Naive thymus-derived CD4-positive, alpha-beta T cell (primary cell): ENCODE data around the gene KLK12. TPM values are rescaled to one million over a fixed set of nuclear protein-coding genes. Genes with fewer than 3 reads are reported as not detected.
"Not testable (repeated sequence)": the region's sequence is repeated elsewhere in the genome, so short reads cannot be mapped to it uniquely, and the experiment has no call there.

Experiments
- ATAC-seq: fragments of 150-1000 bp; cut with Tn5 transposase; 2 replicates; pipeline ENCODE4 v1.10.0; 2021; ENCODE audit warnings: mild to moderate bottlenecking, moderate library complexity
- CTCF ChIA-PET: fragments of 350-600 bp; sonication (Branson Sonifier 250); formaldehyde crosslinking; loops from one replicate; lab custom pipeline; 2021; ENCODE audit warnings: antibody characterized with exemption; lab: Charles Lee
- POLR2A ChIA-PET: fragments of 350-600 bp; sonication (Branson Sonifier 250); formaldehyde crosslinking; loops from one replicate; lab custom pipeline; 2021; ENCODE audit warnings: antibody characterized with exemption, inconsistent platforms; lab: Charles Lee
- DNase-seq, 9 donors: peaks; one replicate each; pipeline versions ENCODE4 v3.0.0 to v3.0.0-alpha.2; 2020 to 2022; ENCODE audit warnings: mixed read lengths in 1 of 9
- H3K27ac ChIP-seq: one replicate; pipeline ENCODE4 v1.7.0; 2013; ENCODE audit warnings: mild to moderate bottlenecking, low read depth, low read length, moderate library complexity
- H3K27me3 ChIP-seq, 2 donors: one replicate each; pipeline ENCODE4 v1.7.0; 2013; ENCODE audit warnings: low read length in 2 of 2, mild to moderate bottlenecking in 2 of 2, moderate library complexity in 2 of 2; ENCODE audit not compliant: control insufficient read depth in 2 of 2, insufficient read depth in 2 of 2
- H3K36me3 ChIP-seq, 3 experiments: 1 replicate in 2 of 3; 2 replicates in 1 of 3; pipeline ENCODE4 v1.7.0; 2013; ENCODE audit warnings: low read length in 3 of 3, mild to moderate bottlenecking in 3 of 3, moderate library complexity in 1 of 3; ENCODE audit not compliant: insufficient read depth in 3 of 3, control insufficient read depth in 2 of 3
- H3K4me1 ChIP-seq, 2 donors: one replicate each; pipeline ENCODE4 v1.7.0; 2013; ENCODE audit warnings: low read length in 2 of 2, mild to moderate bottlenecking in 2 of 2, moderate library complexity in 1 of 2; ENCODE audit not compliant: control insufficient read depth in 2 of 2, insufficient read depth in 2 of 2
- H3K4me3 ChIP-seq: 2 replicates; pipeline ENCODE4 v1.7.0; 2013; ENCODE audit warnings: mild to moderate bottlenecking, low read length
- H3K9me3 ChIP-seq, 3 experiments: 1 replicate in 2 of 3; 2 replicates in 1 of 3; pipeline ENCODE4 v1.7.0; 2013; ENCODE audit warnings: low read length in 3 of 3; ENCODE audit not compliant: control insufficient read depth in 2 of 3
- H3K27ac Mint-ChIP-seq, 9 donors: one replicate each; pipeline ENCODE4 v1.8.0; 2020 to 2022; ENCODE audit warnings: mixed read lengths in 9 of 9, mild to moderate bottlenecking in 8 of 9, moderate library complexity in 5 of 9, inconsistent platforms in 2 of 9
- H3K27me3 Mint-ChIP-seq, 5 donors: one replicate each; pipeline ENCODE4 v1.8.0; 2021 to 2022; ENCODE audit warnings: mixed read lengths in 5 of 5, mild to moderate bottlenecking in 1 of 5
- H3K36me3 Mint-ChIP-seq, 5 donors: one replicate each; pipeline ENCODE4 v1.8.0; 2020 to 2022; ENCODE audit warnings: mixed read lengths in 5 of 5, mild to moderate bottlenecking in 3 of 5, inconsistent platforms in 1 of 5
- H3K4me1 Mint-ChIP-seq, 7 donors: one replicate each; pipeline ENCODE4 v1.8.0; 2020 to 2022; ENCODE audit warnings: mixed read lengths in 7 of 7, mild to moderate bottlenecking in 3 of 7, inconsistent platforms in 1 of 7
- H3K4me3 Mint-ChIP-seq, 10 donors: one replicate each; pipeline ENCODE4 v1.8.0; 2020 to 2022; ENCODE audit warnings: mild to moderate bottlenecking in 10 of 10, mixed read lengths in 10 of 10, moderate library complexity in 6 of 10, inconsistent platforms in 2 of 10
- H3K9me3 Mint-ChIP-seq, 11 donors: one replicate each; pipeline ENCODE4 v1.8.0; 2020 to 2022; ENCODE audit warnings: mixed read lengths in 11 of 11, mild to moderate bottlenecking in 4 of 11, inconsistent platforms in 1 of 11, moderate library complexity in 1 of 11
- intact Hi-C, 2 donors: fragments of 100-400 bp; cut with micrococcal nuclease; formaldehyde crosslinking; loops; one replicate each; pipeline ENCODE4 v1.15.1; 2023
- polyA plus RNA-seq, 2 donors: library from polyadenylated mRNA; unstranded; fragments of 300-500 nt; fragmentation: Illumina TruSeq; gene quantifications; one replicate each; pipeline ENCODE4 v1.2.3, GENCODE V29; 2021
- total RNA-seq, 6 experiments: library from RNA in 5 of 6; stranded (reverse) in 5 of 6; gene quantifications; 1 replicate in 5 of 6; 2 replicates in 1 of 6; pipeline ENCODE4 v1.2.3 and lab custom pipeline; 2021 to 2026

KLK12 gene
- total and polyA plus RNA-seq, 7 experiments from 2014 or later: not detected

DNA sequence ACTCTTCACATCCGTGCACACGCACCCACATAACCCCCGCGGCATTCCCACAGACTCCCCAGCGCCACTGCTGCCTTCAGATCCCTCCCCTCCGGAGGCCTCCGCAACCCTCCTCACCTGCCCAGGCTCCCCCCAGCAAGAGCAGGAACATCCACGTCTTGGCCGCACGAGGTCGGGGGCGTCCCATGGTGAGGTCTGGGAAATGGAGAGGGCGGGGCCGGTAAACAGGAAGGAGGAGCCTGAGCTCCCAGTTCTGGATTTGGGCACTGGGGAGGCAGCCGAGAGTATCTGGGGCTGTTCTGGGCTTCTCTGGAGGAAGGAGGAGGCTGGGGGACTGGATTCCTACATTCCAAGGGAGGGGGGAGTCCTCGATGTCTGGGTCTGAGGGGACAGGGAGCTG is 33.8 kb downstream of the KLK12 start:
- Mint-ChIP-seq H3K4me1 (peaks cover 0 to 5% (median 0%) of the 10 kb centered on the region in 7 donors), H3K27me3 (peaks cover 0 to 57% (median 54%) of the 10 kb centered on the region in 5 donors), H3K4me3 (no peak overlapping the region), H3K9me3 (no peaks in the 10 kb centered on the region), H3K27ac (no peak overlapping the region), H3K36me3 (no peaks in the 10 kb centered on the region)
- H3K4me1 ChIP-seq: no peaks in the 10 kb centered on the region
- DNase-seq (no peak), ATAC-seq (no peak)
- no peaks in the 10 kb centered on the region for H3K36me3 ChIP-seq
- ChIA-PET POLR2A (no interaction called here), CTCF (no interaction called here)
- intact Hi-C loops: no loop called here
- no peak overlapping the region for H3K27ac ChIP-seq
- peaks cover 0 to 6% of the 10 kb centered on the region in 2 donors for H3K27me3 ChIP-seq
- no peak overlapping the region for H3K4me3 ChIP-seq
- no peaks in the 10 kb centered on the region for H3K9me3 ChIP-seq

- Histone ChIP-seq H3K4me1 (no peaks in the 10 kb centered on the region), H3K27me3 (peaks cover 0 to 6% of the 10 kb centered on the region in 2 donors), H3K27ac (no peak overlapping the region), H3K36me3 (no peaks in the 10 kb centered on the region), H3K4me3 (no peak overlapping the region), H3K9me3 (no peaks in the 10 kb centered on the region)
- H3K4me3 Mint-ChIP-seq: no peak overlapping the region
- DNase-seq (no peak), ATAC-seq (no peak)
- CTCF ChIA-PET: no interaction called here
- H3K27ac Mint-ChIP-seq: no peak overlapping the region
- H3K4me1 Mint-ChIP-seq: peaks cover 0 to 5% (median 0%) of the 10 kb centered on the region in 7 donors
- H3K27me3 Mint-ChIP-seq: peaks cover 0 to 58% (median 56%) of the 10 kb centered on the region in 5 donors
- POLR2A ChIA-PET: no interaction called here
- no peaks in the 10 kb centered on the region for H3K36me3 Mint-ChIP-seq
- intact Hi-C loops: no loop called here
- no peaks in the 10 kb centered on the region for H3K9me3 Mint-ChIP-seq
These were observed 34.4 kb downstream of the KLK12 start for GRCh38 chr19:51000426-51000825.

DNA sequence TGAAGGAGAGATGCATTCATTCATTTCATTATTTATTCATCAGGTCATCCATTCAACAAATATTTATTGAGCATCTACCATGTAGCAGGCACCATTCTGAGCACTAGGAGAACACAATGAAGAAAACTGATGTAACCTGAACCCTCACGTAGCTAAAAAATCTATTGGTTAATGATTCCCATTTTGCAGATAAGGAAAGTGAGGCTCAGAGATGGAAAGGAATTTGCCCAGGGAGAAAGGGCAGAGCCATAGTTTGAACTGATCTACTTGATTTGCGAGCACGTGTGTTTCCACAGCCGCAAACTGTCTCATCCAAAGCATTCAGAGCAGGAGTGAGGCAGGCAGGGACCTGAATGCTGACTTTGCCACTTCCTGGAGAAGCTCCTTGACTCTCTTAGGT is 36.1 kb downstream of the KLK12 start:
- ChIA-PET CTCF (no interaction called here), POLR2A (no interaction called here)
- no peak for DNase-seq
- Mint-ChIP-seq H3K4me3 (peak overlapping the region in 1 of 10 donors; percentile 48), H3K27ac (no peak overlapping the region), H3K36me3 (no peaks in the 10 kb centered on the region), H3K4me1 (peaks cover 0 to 5% (median 0%) of the 10 kb centered on the region in 7 donors), H3K9me3 (peaks cover 0 to 2% (median 0%) of the 10 kb centered on the region in 11 donors), H3K27me3 (peaks cover 0 to 54% (median 46%) of the 10 kb centered on the region in 5 donors)
- Histone ChIP-seq H3K36me3 (no peaks in the 10 kb centered on the region), H3K27ac (no peak overlapping the region), H3K4me1 (no peaks in the 10 kb centered on the region), H3K4me3 (no peak overlapping the region), H3K9me3 (no peaks in the 10 kb centered on the region), H3K27me3 (peaks cover 0 to 6% of the 10 kb centered on the region in 2 donors)
- intact Hi-C loops: no loop called here
- ATAC-seq: no peak

- Histone ChIP-seq H3K27ac (no peak overlapping the region), H3K4me1 (no peaks in the 10 kb centered on the region), H3K27me3 (peaks cover 0 to 6% of the 10 kb centered on the region in 2 donors), H3K9me3 (no peaks in the 10 kb centered on the region), H3K36me3 (no peaks in the 10 kb centered on the region), H3K4me3 (no peak overlapping the region)
- Mint-ChIP-seq H3K27me3 (peaks cover 0 to 53% (median 41%) of the 10 kb centered on the region in 5 donors), H3K36me3 (no peaks in the 10 kb centered on the region), H3K4me3 (no peak overlapping the region), H3K4me1 (peaks cover 0 to 5% (median 0%) of the 10 kb centered on the region in 7 donors), H3K9me3 (peaks cover 0 to 2% (median 0%) of the 10 kb centered on the region in 11 donors), H3K27ac (no peak overlapping the region)
- ChIA-PET CTCF (no interaction called here), POLR2A (no interaction called here)
- ATAC-seq (no peak), DNase-seq (no peak)
- intact Hi-C loops: no loop called here
These were observed 36.7 kb downstream of the KLK12 start for GRCh38 chr19:50998061-50998460.

- Histone ChIP-seq H3K4me3 (no peak overlapping the region), H3K9me3 (no peaks in the 10 kb centered on the region), H3K4me1 (no peaks in the 10 kb centered on the region), H3K36me3 (no peaks in the 10 kb centered on the region), H3K27ac (no peak overlapping the region), H3K27me3 (no peaks in the 10 kb centered on the region)
- ChIA-PET CTCF (no interaction called here), POLR2A (no interaction called here)
- intact Hi-C loops: no loop called here
- DNase-seq: no peak
- peaks cover 11 to 46% (median 37%) of the 10 kb centered on the region in 5 donors for H3K27me3 Mint-ChIP-seq
- H3K27ac Mint-ChIP-seq: no peak overlapping the region
- no peak overlapping the region for H3K4me3 Mint-ChIP-seq
- H3K4me1 Mint-ChIP-seq: no peaks in the 10 kb centered on the region
- H3K36me3 Mint-ChIP-seq: no peaks in the 10 kb centered on the region
- ATAC-seq: no peak
- peaks cover 0 to 3% (median 0%) of the 10 kb centered on the region in 11 donors for H3K9me3 Mint-ChIP-seq
These were observed 40.7 kb downstream of the KLK12 start for GRCh38 chr19:50994129-50994528.

GRCh38 chr19:50992666-50993035 is 42.2 kb downstream of the KLK12 start:
- intact Hi-C loops: no loop called here
- Histone ChIP-seq H3K4me3 (no peak overlapping the region), H3K27me3 (no peaks in the 10 kb centered on the region), H3K27ac (no peak overlapping the region), H3K36me3 (no peaks in the 10 kb centered on the region), H3K4me1 (no peaks in the 10 kb centered on the region), H3K9me3 (no peaks in the 10 kb centered on the region)
- peaks cover 0 to 4% (median 0%) of the 10 kb centered on the region in 5 donors for H3K36me3 Mint-ChIP-seq
- POLR2A ChIA-PET: no interaction called here
- ATAC-seq: no peak
- H3K4me3 Mint-ChIP-seq: no peak overlapping the region
- H3K27me3 Mint-ChIP-seq: peaks cover 15 to 45% (median 40%) of the 10 kb centered on the region in 5 donors
- H3K27ac Mint-ChIP-seq: no peak overlapping the region
- no peak for DNase-seq
- CTCF ChIA-PET: no interaction called here
- peaks cover 0 to 5% (median 2%) of the 10 kb centered on the region in 11 donors for H3K9me3 Mint-ChIP-seq
- no peaks in the 10 kb centered on the region for H3K4me1 Mint-ChIP-seq

DNA sequence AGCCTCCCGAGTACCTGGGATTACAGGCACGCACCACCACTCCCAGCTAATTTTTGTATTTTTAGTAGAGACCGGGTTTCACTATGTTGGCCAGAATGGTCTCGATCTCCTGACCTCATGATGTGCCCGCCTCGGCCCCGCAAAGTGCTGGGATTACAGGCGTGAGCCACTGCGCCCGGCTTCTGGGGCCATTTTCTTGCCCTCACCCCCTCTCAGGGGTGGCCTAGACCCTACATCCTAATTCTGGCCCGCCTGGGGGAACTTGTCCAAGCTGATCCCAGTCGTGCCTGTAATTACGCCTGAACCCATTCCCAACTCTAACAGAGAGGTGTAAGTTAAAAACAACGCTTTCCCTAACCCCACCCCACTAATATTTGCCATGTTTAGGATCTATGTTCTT is 50.4 kb downstream of the KLK12 start:
- H3K9me3 ChIP-seq, H3K27ac Mint-ChIP-seq, H3K4me3 ChIP-seq, POLR2A ChIA-PET, H3K27me3 ChIP-seq, H3K27ac ChIP-seq, H3K36me3 ChIP-seq, H3K4me1 ChIP-seq, H3K9me3 Mint-ChIP-seq, H3K4me3 Mint-ChIP-seq, DNase-seq, CTCF ChIA-PET, H3K4me1 Mint-ChIP-seq, H3K36me3 Mint-ChIP-seq, intact Hi-C loops, ATAC-seq: not testable (repeated sequence)
- peaks cover 21 to 71% (median 54%) of the 10 kb centered on the region in 5 donors for H3K27me3 Mint-ChIP-seq
